GM21737 (cell line): Measurements from ENCODE around the gene C18orf63.
"Not testable (repeated sequence)": the region's sequence is repeated elsewhere in the genome, so short reads cannot be mapped to it uniquely, and the experiment has no call there.

Experiments used
- ATAC-seq: cut with Tn5 transposase; IDR thresholded peaks from one replicate; pipeline ENCODE4 v1.9.1; 2021; ENCODE audit warnings: mild to moderate bottlenecking, moderate library complexity; ENCODE audit not compliant: unreplicated experiment

The C18orf63 gene

DNA sequence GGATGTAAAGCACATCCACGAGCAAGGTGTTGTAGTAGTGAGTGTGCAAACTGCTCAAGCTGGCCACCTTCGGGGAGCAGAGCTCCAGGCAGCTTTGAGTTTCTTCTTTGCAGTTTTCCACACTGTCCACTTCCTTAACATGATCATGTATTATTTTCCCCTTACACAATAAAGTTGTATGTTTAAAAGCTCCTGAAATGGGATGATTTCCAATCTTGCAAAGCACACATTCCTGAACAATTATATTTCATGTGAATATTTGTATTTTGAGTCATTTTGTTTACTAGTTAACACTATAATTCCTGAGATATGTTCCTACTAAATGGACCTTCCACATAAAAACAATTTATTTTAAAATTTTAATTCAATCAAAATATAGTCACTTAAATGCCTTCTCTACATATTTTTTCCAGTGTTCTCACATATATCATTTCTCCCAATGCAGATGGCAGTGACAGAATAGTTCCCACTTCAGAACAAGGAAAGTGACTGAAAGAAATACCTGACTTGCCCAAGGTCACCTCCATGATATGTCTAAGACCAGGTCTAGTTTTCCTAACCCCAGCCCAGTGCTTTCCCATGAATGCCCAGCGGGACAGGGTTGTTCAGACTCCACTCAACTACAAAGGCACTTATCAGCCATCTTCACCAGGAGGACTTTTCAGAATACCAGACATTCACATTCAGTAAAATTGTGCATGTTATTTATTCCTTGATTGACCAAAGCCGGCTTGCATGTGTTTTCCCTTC is 29.4 kb upstream of the C18orf63 start:
- ATAC-seq: no peak

GRCh38 chr18:74286856-74287255 is 28.8 kb upstream of the C18orf63 start:
- no peak for ATAC-seq

GRCh38 chr18:74288041-74288440 is 27.6 kb upstream of the C18orf63 start:
- no peak for ATAC-seq

GRCh38 chr18:74288730-74289129 is 26.9 kb upstream of the C18orf63 start:
- no peak for ATAC-seq

GRCh38 chr18:74289137-74289536 is 26.5 kb upstream of the C18orf63 start:
- no peak for ATAC-seq

GRCh38 chr18:74290021-74290420 is 25.6 kb upstream of the C18orf63 start:
- ATAC-seq: no peak

GRCh38 chr18:74290794-74291471 is 24.7 kb upstream of the C18orf63 start:
- ATAC-seq: no peak

GRCh38 chr18:74291472-74291770 is 24.2 kb upstream of the C18orf63 start:
- ATAC-seq: no peak

GRCh38 chr18:74291771-74292540 is 23.7 kb upstream of the C18orf63 start, which contains the start of gene CYB5A:
Gene CYB5A, minus strand, starts transcription at chr18:74291963. Its CDS starts 88 bp downstream, at chr18:74291875.
- ATAC-seq: peak; percentile 99

DNA sequence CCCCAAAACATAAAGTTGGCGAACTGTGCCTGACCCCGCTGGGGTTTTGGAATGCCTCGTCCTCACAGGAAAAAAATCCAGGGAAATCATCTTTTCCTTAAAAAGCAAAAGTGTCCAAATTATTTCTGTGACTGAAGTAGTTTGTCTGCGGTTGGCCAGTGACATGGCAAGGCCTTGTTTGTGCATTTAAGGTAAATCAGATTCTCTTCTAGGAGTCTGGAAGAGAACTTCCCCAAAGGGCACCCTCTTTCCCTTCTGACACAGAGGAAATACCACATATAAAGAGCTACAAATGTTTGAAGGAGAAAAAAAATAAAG is 23.1 kb upstream of the C18orf63 start:
- no peak for ATAC-seq

DNA sequence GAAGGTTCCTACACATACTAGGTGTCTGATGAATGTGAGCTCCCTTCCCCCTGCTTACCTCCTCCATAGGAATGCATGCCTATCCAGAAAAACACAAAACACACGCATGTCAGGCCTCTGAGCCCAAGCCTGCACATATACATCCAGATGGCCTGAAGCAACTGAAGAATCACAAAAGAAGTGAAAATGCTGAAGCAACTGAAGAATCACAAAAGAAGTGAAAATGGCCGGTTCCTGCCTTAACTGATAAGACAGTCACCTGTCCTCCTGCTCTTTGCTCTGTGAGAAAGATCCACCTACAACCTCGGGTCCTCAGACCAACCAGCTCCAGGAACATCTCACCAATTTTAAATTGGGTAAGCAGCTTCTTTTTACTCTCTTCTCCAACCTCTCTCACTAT is 22.7 kb upstream of the C18orf63 start:
- not testable (repeated sequence) for ATAC-seq

DNA sequence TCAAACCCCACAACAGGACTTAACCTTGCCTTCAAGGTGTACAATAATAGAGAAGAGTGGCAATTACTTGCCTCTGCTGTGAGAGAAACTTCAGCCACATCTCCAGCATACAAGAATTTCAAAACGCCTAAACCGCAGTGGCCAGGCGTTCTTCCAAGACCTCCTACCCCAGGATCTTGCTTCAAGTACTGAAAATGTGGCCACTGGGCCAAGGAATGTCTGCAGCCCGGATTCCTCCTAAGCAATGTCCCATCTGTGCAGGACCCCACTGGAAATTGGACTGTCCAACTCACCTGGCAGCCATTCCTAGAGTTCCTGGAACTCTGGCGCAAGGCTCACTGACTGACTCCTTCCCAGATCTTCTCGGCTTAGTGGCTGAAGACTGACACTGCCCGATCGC is 21.1 kb upstream of the C18orf63 start:
- no peak for ATAC-seq

DNA sequence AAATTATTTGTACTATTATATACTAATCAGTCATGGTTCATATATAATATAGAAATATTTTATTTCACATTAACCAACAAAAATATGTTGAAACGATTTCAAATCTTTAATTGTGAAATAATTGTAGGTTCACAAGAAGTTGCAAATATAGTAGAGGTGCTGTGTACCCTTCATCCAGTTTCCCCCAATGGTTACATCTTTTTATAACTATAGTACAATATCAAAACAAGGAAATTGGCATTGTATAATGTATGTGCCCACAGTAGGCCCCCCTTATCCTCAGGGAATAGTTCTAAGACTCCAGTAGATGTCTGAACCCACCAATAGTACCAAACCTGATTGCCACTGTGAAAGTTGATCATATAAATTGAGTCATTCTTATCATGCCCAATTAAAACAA is 16.5 kb upstream of the C18orf63 start:
- no peak for ATAC-seq

DNA sequence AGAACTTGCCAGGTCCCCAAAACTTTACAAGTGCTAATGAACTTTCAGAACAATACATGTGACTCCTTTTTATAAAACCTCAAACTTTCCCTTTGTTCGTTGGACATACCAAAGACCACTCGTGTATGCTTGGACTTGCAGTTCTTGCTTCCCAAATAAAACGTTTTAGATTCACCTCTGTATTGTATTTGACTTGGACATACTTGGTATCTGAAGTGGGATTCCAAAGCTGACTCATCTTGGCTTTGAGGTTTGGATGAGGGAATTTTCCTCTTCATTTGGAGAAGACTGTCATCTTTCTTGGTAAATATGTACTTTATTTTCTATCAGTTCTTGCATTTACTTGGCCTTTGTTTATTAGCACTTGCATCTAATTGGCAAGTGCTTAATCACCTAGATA is 15.9 kb upstream of the C18orf63 start:
- ATAC-seq: no peak

GRCh38 chr18:74303306-74303705 is 12.3 kb upstream of the C18orf63 start:
- ATAC-seq: no peak

DNA sequence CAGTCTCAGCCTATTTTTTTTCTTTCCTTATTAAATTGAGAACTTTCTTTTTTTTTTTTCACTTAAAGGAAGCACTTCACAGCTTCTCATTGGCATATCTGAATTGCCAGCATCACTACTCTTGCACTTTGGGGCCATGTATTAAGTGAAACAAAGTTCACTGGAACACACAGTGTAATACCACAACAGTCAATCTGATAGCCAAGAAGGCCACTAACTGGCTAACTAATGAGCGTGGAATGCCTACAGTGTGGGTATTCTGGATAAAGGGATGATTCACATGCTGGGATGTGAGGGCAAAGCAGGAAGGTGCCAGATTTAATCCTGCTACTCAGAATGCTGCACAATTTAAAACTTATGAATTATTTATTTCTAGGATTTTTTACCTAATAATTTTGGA is 11.7 kb upstream of the C18orf63 start:
- no peak for ATAC-seq

DNA sequence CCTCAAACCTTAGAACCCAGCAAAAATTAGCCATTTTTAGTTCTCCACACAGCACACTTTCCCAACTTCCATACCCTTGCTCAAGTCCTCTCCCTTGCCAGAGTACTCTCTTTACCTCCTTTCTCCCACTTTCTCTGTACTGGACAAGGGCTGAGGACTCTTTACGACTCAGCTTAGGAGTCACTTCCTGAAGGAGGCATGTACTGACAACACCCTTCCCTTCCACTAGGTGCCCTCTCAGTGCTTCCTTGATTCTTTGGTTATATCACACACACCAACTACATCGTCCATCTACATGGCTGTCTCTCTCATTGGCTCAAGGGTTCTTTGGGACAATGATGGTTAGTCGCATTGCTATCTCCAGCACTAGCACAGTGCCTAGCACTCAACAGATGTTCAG is 5.2 kb upstream of the C18orf63 start:
- ATAC-seq: peak; percentile 68

DNA sequence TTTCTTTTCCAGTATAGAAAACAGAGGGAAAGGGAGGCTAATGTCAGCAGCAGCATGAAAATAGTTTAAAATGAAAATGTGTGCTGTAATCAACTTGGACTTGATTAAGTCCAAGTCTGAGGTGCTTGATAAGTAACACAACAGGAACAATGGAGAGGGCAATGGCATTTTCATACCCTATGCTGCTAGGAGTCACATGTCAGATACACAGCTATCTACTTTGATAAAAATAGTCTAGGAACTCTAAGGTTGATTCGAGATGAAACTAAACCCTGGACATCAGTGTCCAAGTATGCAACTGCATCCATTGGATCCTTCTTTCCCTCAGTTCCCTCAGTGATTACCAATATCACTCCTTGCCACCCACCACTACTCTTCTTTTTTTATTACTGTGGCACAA is 4.6 kb upstream of the C18orf63 start:
- ATAC-seq: no peak

DNA sequence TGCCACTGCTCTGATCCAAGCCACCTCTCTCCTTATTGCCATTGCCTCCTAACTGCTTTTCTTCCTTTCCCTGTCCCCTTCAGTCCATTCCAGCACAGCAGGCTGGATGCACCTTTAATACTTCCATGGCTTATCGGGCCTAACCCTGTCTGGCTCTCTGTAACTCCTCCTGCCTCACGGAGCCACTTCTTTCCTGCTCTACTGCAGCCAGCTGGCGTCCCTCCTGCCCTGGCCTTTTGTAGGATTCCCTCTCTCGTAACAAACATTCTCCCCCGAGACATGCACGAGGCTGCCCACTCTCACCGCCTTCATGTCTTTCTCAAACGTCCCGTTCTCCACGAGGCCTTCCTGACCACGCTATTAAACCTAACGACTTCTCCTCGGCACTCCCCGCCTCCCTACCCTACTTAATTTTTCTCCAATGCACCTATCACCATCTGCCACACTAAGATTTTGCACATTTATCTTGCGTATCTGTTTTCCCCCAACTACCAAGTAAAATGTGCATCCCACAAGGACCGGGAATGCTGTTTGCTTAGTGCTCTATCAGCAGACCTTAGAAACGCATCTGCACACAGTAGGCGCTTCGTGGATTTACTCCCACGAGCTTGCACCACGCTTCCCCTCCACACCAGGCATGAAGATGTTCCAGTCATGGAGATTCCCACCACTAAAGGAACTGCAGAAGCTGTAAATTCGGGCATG is 728 bp upstream of the C18orf63 start:
- no peak for ATAC-seq

DNA sequence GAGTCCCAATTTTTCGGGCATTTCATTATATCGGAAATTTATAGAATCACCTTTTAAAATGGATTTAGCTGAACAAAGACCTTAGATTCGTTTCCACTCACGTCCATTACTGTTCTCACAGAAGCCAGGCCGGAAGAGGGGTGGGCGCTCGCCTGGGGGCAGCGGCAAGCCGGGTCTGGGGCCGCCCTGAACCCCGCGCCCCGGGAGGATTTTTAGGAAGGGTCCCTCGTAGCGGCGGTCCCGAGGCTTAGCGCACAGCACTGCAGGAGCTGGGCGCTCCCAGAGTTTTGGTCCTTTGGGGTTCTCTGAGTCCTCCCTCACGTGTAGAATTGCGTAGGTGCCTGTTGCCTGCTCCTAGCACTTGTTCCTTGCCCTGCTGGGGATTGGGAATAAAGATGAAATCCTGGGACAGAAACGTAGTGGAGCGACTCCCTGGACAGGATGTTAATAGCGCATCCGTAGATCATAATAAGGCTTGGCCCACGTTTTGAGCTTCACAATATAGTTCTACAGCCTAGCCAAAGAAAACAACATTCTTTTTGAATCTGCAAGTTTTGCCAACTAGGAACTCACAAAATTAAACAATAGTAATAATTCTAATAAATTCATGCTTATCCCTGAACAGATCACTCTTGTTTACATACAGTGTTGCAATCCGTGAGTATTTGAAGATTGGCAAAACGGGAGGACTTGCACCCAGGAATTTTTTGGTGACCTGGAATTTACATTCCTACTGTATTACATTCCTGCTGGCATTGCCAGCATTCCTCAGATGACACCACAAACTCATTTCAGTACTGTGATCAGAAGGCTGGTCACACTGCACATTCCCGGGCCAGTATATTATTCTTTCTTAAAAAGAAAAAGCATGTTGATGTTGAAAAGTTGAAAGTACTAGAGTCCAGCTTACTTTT is 875 bp downstream of the C18orf63 start:
- no peak for ATAC-seq
